B cell (primary cell): ENCODE results near the gene SSR1. TPM values are rescaled to one million over a fixed set of nuclear protein-coding genes. Genes with fewer than 3 reads are reported as not detected.

Source experiments
- ATAC-seq: fragments of 200-7000 bp; cut with Tn5 transposase; one replicate; pipeline ENCODE4 v1.10.0; 2021; ENCODE audit warnings: low read depth, mild to moderate bottlenecking, moderate number of reproducible peaks, moderate library complexity
- CTCF ChIA-PET: fragments of 350-600 bp; sonication (Branson Sonifier 250); formaldehyde crosslinking; loops from one replicate; lab custom pipeline; 2021; ENCODE audit warnings: antibody characterized with exemption, inconsistent platforms; lab: Charles Lee
- POLR2A ChIA-PET: fragments of 350-600 bp; sonication (Branson Sonifier 250); formaldehyde crosslinking; loops from one replicate; lab custom pipeline; 2021; ENCODE audit warnings: antibody characterized with exemption; lab: Charles Lee
- DNase-seq: peaks from one replicate; pipeline ENCODE4 v3.0.0; 2013
- H2AFZ ChIP-seq: 2 replicates; pipeline ENCODE4 v1.6.1; 2012; ENCODE audit warnings: mild to moderate bottlenecking, low read depth, low read length; ENCODE audit not compliant: insufficient read depth, poor library complexity, severe bottlenecking
- H3K27ac ChIP-seq, 2 donors: 1 replicate in 1 of 2; 2 replicates in 1 of 2; pipeline ENCODE4 v1.5.1; 2012 to 2013; ENCODE audit warnings: low read length in 2 of 2, mild to moderate bottlenecking in 2 of 2, moderate library complexity in 1 of 2
- H3K27me3 ChIP-seq, 4 experiments: fragments of 200-600 bp in 1 of 4; sonication (generic) in 1 of 4; replicated peaks in 1 of 4; 1 replicate in 2 of 4; 2 replicates in 2 of 4; pipeline versions ENCODE4 v1.6.1 to v1.7.0; 2013 to 2016; ENCODE audit warnings: low read length in 3 of 4, mild to moderate bottlenecking in 2 of 4, mixed read lengths in 1 of 4, moderate library complexity in 1 of 4; ENCODE audit not compliant: insufficient read depth in 4 of 4, control insufficient read depth in 3 of 4; ENCODE audit errors: control extremely low read depth in 1 of 4
- H3K36me3 ChIP-seq, 2 experiments: replicated peaks in 1 of 2; 1 replicate in 1 of 2; 2 replicates in 1 of 2; pipeline versions ENCODE4 v1.6.1 to v1.7.1; 2013; ENCODE audit warnings: low read length in 1 of 2; ENCODE audit not compliant: insufficient read depth in 2 of 2, control insufficient read depth in 1 of 2; ENCODE audit errors: control extremely low read depth in 1 of 2, extremely low read depth in 1 of 2
- H3K4me1 ChIP-seq, 2 donors: fragments of 200-600 bp in 1 of 2; sonication (generic) in 1 of 2; 1 replicate in 1 of 2; 2 replicates in 1 of 2; pipeline versions ENCODE4 v1.5.1 to v1.6.1; 2013 to 2017; ENCODE audit warnings: low read length in 2 of 2; ENCODE audit not compliant: control insufficient read depth in 2 of 2, insufficient read depth in 2 of 2
- H3K4me2 ChIP-seq: replicated peaks from 2 replicates; pipeline ENCODE3; 2012; ENCODE audit warnings: mild to moderate bottlenecking, low read depth, low read length; ENCODE audit not compliant: poor library complexity, severe bottlenecking
- H3K4me3 ChIP-seq, 5 experiments: fragments of 200-600 bp in 1 of 5; sonication (generic) in 1 of 5; 1 replicate in 3 of 5; 2 replicates in 2 of 5; pipeline versions ENCODE4 v1.5.1 to v1.7.0; 2011 to 2016; ENCODE audit warnings: low read length in 4 of 5, mild to moderate bottlenecking in 4 of 5, low read depth in 2 of 5, control low read depth in 1 of 5, moderate library complexity in 1 of 5; ENCODE audit not compliant: insufficient read depth in 1 of 5; ENCODE audit errors: control extremely low read depth in 1 of 5, extremely low read depth in 1 of 5
- H3K79me2 ChIP-seq: fragments of 200-600 bp; sonication (generic); one replicate; pipeline ENCODE4 v1.6.0; 2016; ENCODE audit warnings: low read length; ENCODE audit not compliant: control insufficient read depth, insufficient read depth
- H3K9ac ChIP-seq: fragments of 200-600 bp; sonication (generic); 2 replicates; pipeline ENCODE4 v1.6.1; 2017; ENCODE audit warnings: mild to moderate bottlenecking, low read length, moderate library complexity
- H3K9me3 ChIP-seq, 3 donors: one replicate each; pipeline versions ENCODE4 v1.6.1 to v1.7.1; 2013; ENCODE audit warnings: low read length in 2 of 3; ENCODE audit not compliant: control insufficient read depth in 2 of 3, insufficient read depth in 1 of 3; ENCODE audit errors: control extremely low read depth in 1 of 3
- H4K20me1 ChIP-seq: 2 replicates; pipeline ENCODE4 v1.6.0; 2012; ENCODE audit warnings: mild to moderate bottlenecking, low read length; ENCODE audit not compliant: insufficient read depth, control insufficient read depth, poor library complexity, severe bottlenecking
- H3K27ac Mint-ChIP-seq: one replicate; pipeline ENCODE4 v1.8.0; 2021; ENCODE audit warnings: mixed read lengths
- H3K27me3 Mint-ChIP-seq: one replicate; pipeline ENCODE4 v1.8.0; 2021; ENCODE audit warnings: mixed read lengths
- H3K4me1 Mint-ChIP-seq: one replicate; pipeline ENCODE4 v1.8.0; 2021; ENCODE audit warnings: mixed read lengths
- H3K4me3 Mint-ChIP-seq: one replicate; pipeline ENCODE4 v1.8.0; 2021; ENCODE audit warnings: mixed read lengths
- H3K9me3 Mint-ChIP-seq: one replicate; pipeline ENCODE4 v1.8.0; 2022; ENCODE audit warnings: mixed read lengths; ENCODE audit not compliant: insufficient read depth
- EZH2 ChIP-seq: IDR thresholded peaks from 2 replicates; pipeline ENCODE4 v1.6.1; 2012; ENCODE audit warnings: borderline replicate concordance, low read depth, mild to moderate bottlenecking, moderate library complexity, low read length; ENCODE audit not compliant: insufficient read depth, poor library complexity, severe bottlenecking
- WGBS: methylation state at CpG from one replicate; pipeline ENCODE4 v1.1.5; 2013; ENCODE audit warnings: missing lambda C conversion rate; ENCODE audit not compliant: insufficient coverage; 5-methylcytosine and 5-hydroxymethylcytosine counted together
- intact Hi-C: fragments of 100-400 bp; cut with micrococcal nuclease; formaldehyde crosslinking; loops from one replicate; pipeline ENCODE4 v1.10.0; 2022
- polyA plus RNA-seq: library from polyadenylated mRNA; depleted of rRNA; stranded (reverse); fragments of >200 nt; gene quantifications from 2 replicates; pipeline ENCODE4 v1.2.3, GENCODE V29; 2012
- total RNA-seq, 2 donors: library from RNA; stranded (reverse); fragments of 120-200 nt in 1 of 2; gene quantifications; 1 replicate in 1 of 2; 2 replicates in 1 of 2; pipeline versions ENCODE4 v1.2.3 to v1.2.4, GENCODE V29; 2013 to 2022
- TF ChIP-seq, protein P1 (sequence below): fragments of 200-600 bp; IDR thresholded peaks from one replicate; pipeline ENCODE4 v1.8.0; 2022; ENCODE audit warnings: antibody characterized with exemption, mild to moderate bottlenecking

The SSR1 gene
- total and polyA plus RNA-seq, 2 donors (not counting 1 experiment from before 2014, with no cell fraction given), result 15.9 to 81.6 TPM

DNA sequence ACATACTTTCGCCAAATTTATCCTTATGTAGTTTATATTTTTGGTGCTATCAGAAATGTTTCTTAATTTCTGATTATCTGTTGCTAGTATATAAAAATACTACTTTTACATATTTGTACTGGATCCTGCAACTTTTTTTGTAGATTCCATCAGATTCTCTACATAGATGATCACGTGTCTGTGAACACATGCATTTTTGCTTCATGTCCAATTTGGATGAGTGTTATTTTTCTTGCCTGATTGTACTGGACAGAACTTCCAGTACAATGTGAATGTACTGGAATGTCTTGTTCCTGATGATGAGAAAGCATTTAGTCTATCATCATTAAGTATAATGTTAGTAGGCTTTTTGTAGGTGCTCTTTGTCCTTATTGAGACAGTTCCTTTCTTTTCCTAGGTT, 25.0 kb upstream of the SSR1 start:
- intact Hi-C loops, result no loop called here
- no CpG with 5 or more reads among the region's 2 CpGs for WGBS
- H3K27ac Mint-ChIP-seq, result no peak overlapping the region
- H3K4me3 Mint-ChIP-seq, result no peak overlapping the region
- no peaks in the 10 kb centered on the region for H3K9me3 Mint-ChIP-seq
- no peak overlapping the region for H3K27ac ChIP-seq
- H3K27me3 Mint-ChIP-seq, result peaks cover 19% of the 10 kb centered on the region
- ChIA-PET CTCF (interaction anchor here (1.0 to 2.5 kb wide), 2 partner anchors 61 to 489 kb away, joined by 3 to 17 read pairs; no protein-coding TSS in a partner anchor), POLR2A (interaction anchor here (0.5 kb wide), 1 partner anchor 99 kb away, joined by 3 read pairs; no protein-coding TSS in a partner anchor)
- H3K4me2 ChIP-seq, result no peak overlapping the region
- peaks cover 0 to 8% (median 0%) of the 10 kb centered on the region in 4 experiments for H3K27me3 ChIP-seq
- H3K79me2 ChIP-seq, result no peaks in the 10 kb centered on the region
- no peak overlapping the region for H3K4me3 ChIP-seq
- DNase-seq, result no peak
- H4K20me1 ChIP-seq, result no peaks in the 10 kb centered on the region
- no peak overlapping the region for H3K9ac ChIP-seq
- no peak for ATAC-seq
- H3K4me1 Mint-ChIP-seq, result no peaks in the 10 kb centered on the region
- no peaks in the 10 kb centered on the region for H3K4me1 ChIP-seq
- no peak for TF ChIP-seq EZH2
- TF ChIP-seq, protein P1, sequence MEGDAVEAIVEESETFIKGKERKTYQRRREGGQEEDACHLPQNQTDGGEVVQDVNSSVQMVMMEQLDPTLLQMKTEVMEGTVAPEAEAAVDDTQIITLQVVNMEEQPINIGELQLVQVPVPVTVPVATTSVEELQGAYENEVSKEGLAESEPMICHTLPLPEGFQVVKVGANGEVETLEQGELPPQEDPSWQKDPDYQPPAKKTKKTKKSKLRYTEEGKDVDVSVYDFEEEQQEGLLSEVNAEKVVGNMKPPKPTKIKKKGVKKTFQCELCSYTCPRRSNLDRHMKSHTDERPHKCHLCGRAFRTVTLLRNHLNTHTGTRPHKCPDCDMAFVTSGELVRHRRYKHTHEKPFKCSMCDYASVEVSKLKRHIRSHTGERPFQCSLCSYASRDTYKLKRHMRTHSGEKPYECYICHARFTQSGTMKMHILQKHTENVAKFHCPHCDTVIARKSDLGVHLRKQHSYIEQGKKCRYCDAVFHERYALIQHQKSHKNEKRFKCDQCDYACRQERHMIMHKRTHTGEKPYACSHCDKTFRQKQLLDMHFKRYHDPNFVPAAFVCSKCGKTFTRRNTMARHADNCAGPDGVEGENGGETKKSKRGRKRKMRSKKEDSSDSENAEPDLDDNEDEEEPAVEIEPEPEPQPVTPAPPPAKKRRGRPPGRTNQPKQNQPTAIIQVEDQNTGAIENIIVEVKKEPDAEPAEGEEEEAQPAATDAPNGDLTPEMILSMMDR, result no peak
- no peaks in the 10 kb centered on the region for H3K36me3 ChIP-seq
- peaks cover 0 to 2% (median 0%) of the 10 kb centered on the region in 3 donors for H3K9me3 ChIP-seq
- no peak overlapping the region for H2AFZ ChIP-seq

DNA sequence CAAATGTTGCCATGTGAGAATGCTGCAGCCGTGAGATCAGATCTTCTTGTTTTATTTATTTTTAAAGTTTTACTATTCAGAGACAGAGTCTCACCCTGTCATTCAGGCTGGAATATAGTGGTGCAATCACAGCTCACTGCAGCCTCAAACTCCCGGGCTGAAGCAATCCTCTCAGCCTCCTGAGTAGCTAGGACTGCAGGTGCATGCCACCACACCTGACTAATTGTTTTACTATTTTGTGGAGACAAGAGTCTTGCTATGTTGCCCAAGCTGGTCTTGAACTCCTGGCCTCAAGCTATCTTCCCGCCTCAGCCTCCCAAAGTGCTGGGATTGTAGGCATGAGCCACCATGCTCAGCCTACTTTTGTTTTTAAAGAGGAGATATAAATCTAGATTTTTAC, 22.5 kb upstream of the SSR1 start:
- 100% methylated on average over 1 of the region's 3 CpGs for WGBS
- ChIA-PET POLR2A (no interaction called here), CTCF (interaction anchor here (1.7 kb wide), 1 partner anchor 60 kb away, joined by 4 read pairs; no protein-coding TSS in a partner anchor)
- no peaks in the 10 kb centered on the region for H3K4me1 Mint-ChIP-seq
- no peak overlapping the region for H3K27ac Mint-ChIP-seq
- H3K27me3 Mint-ChIP-seq, result peaks cover 12% of the 10 kb centered on the region
- Histone ChIP-seq H3K36me3 (no peaks in the 10 kb centered on the region), H3K27ac (no peak overlapping the region), H3K79me2 (no peaks in the 10 kb centered on the region), H3K27me3 (no peaks in the 10 kb centered on the region), H3K9me3 (no peaks in the 10 kb centered on the region), H3K4me2 (no peak overlapping the region), H3K9ac (no peak overlapping the region), H3K4me1 (no peaks in the 10 kb centered on the region), H3K4me3 (no peak overlapping the region), H4K20me1 (no peaks in the 10 kb centered on the region), H2AFZ (no peak overlapping the region)
- no peak overlapping the region for H3K4me3 Mint-ChIP-seq
- intact Hi-C loops, result no loop called here
- ATAC-seq (no peak), DNase-seq (no peak)
- TF ChIP-seq, protein P1, result no peak
- no peaks in the 10 kb centered on the region for H3K9me3 Mint-ChIP-seq
